K562 (cell line): ENCODE data around the gene PTP4A1. TPM values are rescaled to one million over a fixed set of nuclear protein-coding genes. Genes with fewer than 3 reads are reported as not detected.
A peak's percentile ranks its signal among the peaks of the same experiment; 100 is the strongest.

Experiments
- ATF1 ChIP-seq, 2 experiments: fragments of 450-650 bp in 1 of 2; IDR thresholded peaks; 2 replicates each; pipeline ENCODE4 v1.6.1; 2016; ENCODE audit warnings: missing compliant biosample characterization in 1 of 2, missing genetic modification characterization in 1 of 2
- ATF7 ChIP-seq: fragments of 450-650 bp; IDR thresholded peaks from 2 replicates; pipeline ENCODE4 v1.7.1; 2014; ENCODE audit warnings: mild to moderate bottlenecking, moderate library complexity
- CBX3 ChIP-seq, 2 experiments: IDR thresholded peaks; 1 replicate in 1 of 2; 2 replicates in 1 of 2; pipeline ENCODE4 v1.6.1; 2012; ENCODE audit warnings: inconsistent platforms in 2 of 2, low read length in 2 of 2, borderline replicate concordance in 1 of 2, control low read depth in 1 of 2
- E2F3 ChIP-seq: fragments of 250-450 bp; sonication (Bioruptor Pico); IDR thresholded peaks from 2 replicates; pipeline ENCODE4 v1.4.0; 2020; ENCODE audit warnings: mild to moderate bottlenecking
- ELF4 ChIP-seq: fragments of 450-650 bp; formaldehyde crosslinking; IDR thresholded peaks from 2 replicates; pipeline ENCODE4 v1.4.0; 2022; ENCODE audit warnings: missing genetic modification characterization
- GATA2 ChIP-seq: sonication (generic); formaldehyde crosslinking; IDR thresholded peaks from 2 replicates; pipeline ENCODE4 v1.4.0; 2020; ENCODE audit warnings: mild to moderate bottlenecking, missing genetic modification reagents
- HEY1 ChIP-seq: fragments of 250-450 bp; sonication (Bioruptor Pico); IDR thresholded peaks from 2 replicates; pipeline ENCODE4 v1.5.0; 2020; ENCODE audit warnings: mild to moderate bottlenecking, moderate library complexity, borderline replicate concordance
- HOXB6 ChIP-seq: fragments of 250-450 bp; sonication (Bioruptor Pico); IDR thresholded peaks from 2 replicates; pipeline ENCODE4 v1.5.1; 2022; ENCODE audit warnings: mild to moderate bottlenecking, borderline replicate concordance
- MCM5 ChIP-seq: fragments of 450-650 bp; IDR thresholded peaks from 2 replicates; pipeline ENCODE4 v1.6.1; 2016; ENCODE audit warnings: low read depth
- MCM7 ChIP-seq, 2 experiments: fragments of 450-650 bp; IDR thresholded peaks; 2 replicates each; pipeline ENCODE4 v1.6.1; 2016 to 2018
- PHB2 ChIP-seq: fragments of 450-650 bp; IDR thresholded peaks from 2 replicates; pipeline ENCODE4 v1.6.1; 2017; ENCODE audit warnings: low read depth
- POLR2AphosphoS2 ChIP-seq: IDR thresholded peaks from 2 replicates; pipeline ENCODE4 v1.6.1; 2012; ENCODE audit warnings: low read length, improper control_type of control experiment
- POU5F1 ChIP-seq: fragments of 150-350 bp; IDR thresholded peaks from 2 replicates; pipeline ENCODE4 v1.6.1; 2014; ENCODE audit warnings: borderline replicate concordance, low read length, low read depth, mild to moderate bottlenecking; ENCODE audit not compliant: partially characterized antibody
- RNF2 ChIP-seq: sonication (generic); IDR thresholded peaks from 2 replicates; pipeline ENCODE4 v1.6.1; 2016
- SRSF1 ChIP-seq: fragments of 200-400 bp; formaldehyde crosslinking; IDR thresholded peaks from 2 replicates; pipeline ENCODE4 v1.6.1; 2017; ENCODE audit warnings: mild to moderate bottlenecking, low read depth, low read length, moderate library complexity
- TAF9B ChIP-seq: fragments of 450-650 bp; IDR thresholded peaks from 2 replicates; pipeline ENCODE4 v1.6.1; 2018; ENCODE audit warnings: mild to moderate bottlenecking; ENCODE audit not compliant: partially characterized antibody
- TBL1XR1 ChIP-seq, 2 experiments: IDR thresholded peaks; 2 replicates each; pipeline ENCODE4 v1.6.1; 2012; ENCODE audit warnings: improper control_type of control experiment in 2 of 2, low read length in 2 of 2, mild to moderate bottlenecking in 1 of 2
- TRIM28 ChIP-seq: fragments of 450-650 bp; IDR thresholded peaks from 2 replicates; pipeline ENCODE4 v1.6.1; 2017
- U2AF2 ChIP-seq: fragments of 200-400 bp; formaldehyde crosslinking; optimal IDR thresholded peaks from 2 replicates; pipeline ENCODE3; 2017; ENCODE audit warnings: low read depth, mild to moderate bottlenecking, low read length
- ZBTB7A ChIP-seq: IDR thresholded peaks from 2 replicates; pipeline ENCODE4 v1.6.1; 2011; ENCODE audit warnings: low read depth, mild to moderate bottlenecking, low read length, moderate library complexity, borderline replicate concordance; ENCODE audit not compliant: control insufficient read depth
- ZKSCAN8 ChIP-seq: fragments of 200-800 bp; sonication (Bioruptor generic); IDR thresholded peaks from 2 replicates; pipeline ENCODE4 v1.6.1; 2016; ENCODE audit warnings: missing genetic modification characterization, missing compliant biosample characterization
- ZNF174 ChIP-seq: fragments of 250-450 bp; sonication (Bioruptor Pico); IDR thresholded peaks from 2 replicates; pipeline ENCODE4 v1.4.0; 2020; ENCODE audit warnings: mild to moderate bottlenecking
- ZNF224 ChIP-seq: sonication (generic); formaldehyde crosslinking; IDR thresholded peaks from 2 replicates; pipeline ENCODE4 v1.8.0; 2022; ENCODE audit warnings: mild to moderate bottlenecking, missing genetic modification reagents
- ZNF239 ChIP-seq: fragments of 250-450 bp; sonication (Bioruptor Pico); IDR thresholded peaks from 2 replicates; pipeline ENCODE4 v1.4.0; 2020; ENCODE audit warnings: mild to moderate bottlenecking
- ZNF511 ChIP-seq: sonication (generic); formaldehyde crosslinking; IDR thresholded peaks from 2 replicates; pipeline ENCODE4 v1.8.0; 2022; ENCODE audit warnings: mild to moderate bottlenecking, missing genetic modification reagents
- ZNF699 ChIP-seq: fragments of 250-450 bp; sonication (Bioruptor Pico); IDR thresholded peaks from 2 replicates; pipeline ENCODE4 v1.8.0; 2021; ENCODE audit warnings: mild to moderate bottlenecking, moderate library complexity; ENCODE audit not compliant: insufficient replicate concordance
- polyA plus RNA-seq, 8 experiments: library from polyadenylated mRNA; depleted of rRNA in 4 of 8; stranded (reverse) in 5 of 8; unstranded in 3 of 8; fragments of >200 nt; fragmentation: Nextera tagmentation in 2 of 8; fragmentation: Illumina TruSeq in 1 of 8; extraction: Ambion mirVana in 2 of 8; extraction: Trizol in 1 of 8; gene quantifications; 2 replicates each; pipeline versions ENCODE4 v1.2.1 to v1.2.3, GENCODE V29; 2011 to 2014; ENCODE audit warnings: inconsistent platforms in 1 of 8, missing spikeins in 1 of 8
- total RNA-seq, 7 experiments: library from RNA; depleted of rRNA in 6 of 7; stranded (reverse); fragments of >200 nt in 6 of 7; fragmentation: Illumina TruSeq in 2 of 7; extraction: Trizol in 2 of 7; gene quantifications; 2 replicates each; pipeline versions ENCODE4 v1.2.1 to v1.2.3, GENCODE V29; 2011 to 2021; ENCODE audit warnings: low replicate concordance in 1 of 7
- TF ChIP-seq, protein P1 (sequence below): fragments of 450-650 bp; IDR thresholded peaks from one replicate; pipeline ENCODE4 v1.6.1; 2018; ENCODE audit warnings: mild to moderate bottlenecking, moderate library complexity; ENCODE audit not compliant: partially characterized antibody
- TF ChIP-seq, protein P2 (sequence below): sonication (generic); formaldehyde crosslinking; IDR thresholded peaks from 2 replicates; pipeline ENCODE4 v1.8.1; 2022; ENCODE audit warnings: missing genetic modification reagents

Gene PTP4A1
- total and polyA plus RNA-seq, 9 of the 15 experiments (the other 6 are each of a cell fraction or from before 2014, with no cell fraction given) = 3.7 to 67.5 (median 13.1) TPM

DNA sequence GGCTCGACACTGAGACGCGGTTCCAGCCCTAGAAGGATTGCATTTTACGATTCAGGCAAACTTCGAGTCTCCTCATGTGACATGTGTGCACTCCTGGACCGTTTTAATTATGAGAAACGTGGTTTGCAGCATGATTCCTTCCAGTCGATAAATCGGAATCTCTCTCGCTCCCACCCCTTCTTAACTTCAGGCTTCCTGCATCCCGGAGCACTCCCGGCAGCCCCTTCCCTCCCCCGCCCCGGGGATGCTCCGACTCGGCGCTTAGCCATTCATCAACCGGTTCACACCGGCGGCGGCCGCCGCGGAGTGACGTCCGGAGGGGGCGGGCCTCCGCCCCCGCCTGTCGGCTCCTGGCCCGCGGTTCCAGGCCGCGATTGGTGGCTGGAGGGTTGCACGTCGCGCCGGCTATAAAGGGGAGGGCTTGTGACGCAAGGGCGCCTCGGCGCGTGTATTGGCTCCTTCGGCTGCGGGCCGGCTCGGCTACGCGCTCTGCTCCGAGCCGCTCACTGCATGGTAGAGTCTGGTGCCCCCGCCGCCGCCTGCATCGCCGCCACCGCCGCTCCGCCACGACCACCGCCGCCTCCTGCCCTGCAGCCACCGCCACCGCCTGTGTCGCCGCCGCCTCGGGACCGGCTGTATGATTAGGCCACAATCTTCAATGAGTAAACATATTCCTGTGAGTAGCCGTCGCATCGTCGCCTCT, at the start of gene PTP4A1, which contains the start of gene LOC128125822 (continued):
- TF ChIP-seq, protein P1, sequence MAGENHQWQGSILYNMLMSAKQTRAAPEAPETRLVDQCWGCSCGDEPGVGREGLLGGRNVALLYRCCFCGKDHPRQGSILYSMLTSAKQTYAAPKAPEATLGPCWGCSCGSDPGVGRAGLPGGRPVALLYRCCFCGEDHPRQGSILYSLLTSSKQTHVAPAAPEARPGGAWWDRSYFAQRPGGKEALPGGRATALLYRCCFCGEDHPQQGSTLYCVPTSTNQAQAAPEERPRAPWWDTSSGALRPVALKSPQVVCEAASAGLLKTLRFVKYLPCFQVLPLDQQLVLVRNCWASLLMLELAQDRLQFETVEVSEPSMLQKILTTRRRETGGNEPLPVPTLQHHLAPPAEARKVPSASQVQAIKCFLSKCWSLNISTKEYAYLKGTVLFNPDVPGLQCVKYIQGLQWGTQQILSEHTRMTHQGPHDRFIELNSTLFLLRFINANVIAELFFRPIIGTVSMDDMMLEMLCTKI = no peak
- TF ChIP-seq TBL1XR1 (IDR thresholded peaks at IDR 0.05; ENCODE audit: low read length in 2 of 2) (no peak; a peak in 1 of 4 replicates), HOXB6 (CRISPR knock-in tag) (no peak), ZNF239 (no peak), MCM5 (no peak), ZNF511 (no peak; the same call in 1 of the 2 replicates), E2F3 (CRISPR knock-in tag) (peak; percentile 43; the same call in 1 of the 2 replicates), PHB2 (no peak), HEY1 (CRISPR knock-in tag) (no peak), POLR2AphosphoS2 (no peak), TRIM28 (no peak), ZNF699 (CRISPR knock-in tag) (no peak), RNF2 (no peak), SRSF1 (no peak), ATF1 (CRISPR knock-in tag; IDR thresholded peaks at IDR 0.05) (peak; percentile 53), ATF1 (tag; IDR thresholded peaks at IDR 0.05) (peak; percentile 97), CBX3 (IDR thresholded peaks at IDR 0.05; ENCODE audit: borderline replicate concordance in 1 of 2, low read length in 2 of 2) (no peak), U2AF2 (no peak), ATF7 (peak; percentile 89), TAF9B (no peak), ZBTB7A (peak; percentile 58; the same call in 1 of the 2 replicates), MCM7 (IDR thresholded peaks at IDR 0.05) (no peak), POU5F1 (no peak), ZNF174 (CRISPR knock-in tag) (no peak), ZNF224 (CRISPR knock-in tag) (no peak), ELF4 (CRISPR knock-in tag) (no peak), GATA2 (no peak), ZKSCAN8 (no peak)
- TF ChIP-seq, protein P2, sequence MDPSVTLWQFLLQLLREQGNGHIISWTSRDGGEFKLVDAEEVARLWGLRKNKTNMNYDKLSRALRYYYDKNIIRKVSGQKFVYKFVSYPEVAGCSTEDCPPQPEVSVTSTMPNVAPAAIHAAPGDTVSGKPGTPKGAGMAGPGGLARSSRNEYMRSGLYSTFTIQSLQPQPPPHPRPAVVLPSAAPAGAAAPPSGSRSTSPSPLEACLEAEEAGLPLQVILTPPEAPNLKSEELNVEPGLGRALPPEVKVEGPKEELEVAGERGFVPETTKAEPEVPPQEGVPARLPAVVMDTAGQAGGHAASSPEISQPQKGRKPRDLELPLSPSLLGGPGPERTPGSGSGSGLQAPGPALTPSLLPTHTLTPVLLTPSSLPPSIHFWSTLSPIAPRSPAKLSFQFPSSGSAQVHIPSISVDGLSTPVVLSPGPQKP (CRISPR knock-in tag) = no peak
